HepG2 (cell line): ENCODE data around the gene MED19. TPM values are rescaled to one million over a fixed set of nuclear protein-coding genes. Genes with fewer than 3 reads are reported as not detected.

Experiments
- ARNT ChIP-seq: fragments of 450-650 bp; IDR thresholded peaks from 2 replicates; pipeline ENCODE4 v1.6.1; 2017
- ATF2 ChIP-seq: sonication (generic); formaldehyde crosslinking; IDR thresholded peaks from 2 replicates; pipeline ENCODE4 v1.4.0; 2020; ENCODE audit warnings: missing genetic modification reagents
- DMAP1 ChIP-seq: IDR thresholded peaks from 2 replicates; pipeline ENCODE4 v1.6.1; 2016
- GMEB2 ChIP-seq: IDR thresholded peaks from 2 replicates; pipeline ENCODE4 v1.6.1; 2016; ENCODE audit warnings: missing biosample characterization, missing genetic modification reagents, low read depth
- HNRNPL ChIP-seq: fragments of 200-400 bp; formaldehyde crosslinking; IDR thresholded peaks from 2 replicates; pipeline ENCODE4 v1.6.1; 2017; ENCODE audit warnings: mild to moderate bottlenecking, low read depth, low read length
- KDM4B ChIP-seq: sonication (generic); formaldehyde crosslinking; IDR thresholded peaks from 2 replicates; pipeline ENCODE4 v1.4.0; 2020; ENCODE audit warnings: missing genetic modification reagents
- KLF15 ChIP-seq: sonication (generic); formaldehyde crosslinking; IDR thresholded peaks from 2 replicates; pipeline ENCODE4 v1.8.1; 2023; ENCODE audit warnings: borderline replicate concordance, mild to moderate bottlenecking, inconsistent platforms, missing genetic modification reagents, mixed read lengths
- KMT2B ChIP-seq: IDR thresholded peaks from 2 replicates; pipeline ENCODE4 v1.6.1; 2016; ENCODE audit warnings: missing genetic modification reagents, missing compliant biosample characterization
- SIN3B ChIP-seq: fragments of 150-350 bp; IDR thresholded peaks from 2 replicates; pipeline ENCODE4 v1.6.1; 2014; ENCODE audit warnings: low read length
- SKIL ChIP-seq: sonication (generic); formaldehyde crosslinking; IDR thresholded peaks from 2 replicates; pipeline ENCODE4 v1.8.0; 2022; ENCODE audit warnings: missing genetic modification reagents, mild to moderate bottlenecking, moderate library complexity, borderline replicate concordance
- XRCC5 ChIP-seq: fragments of 200-400 bp; formaldehyde crosslinking; optimal IDR thresholded peaks from 2 replicates; pipeline ENCODE3; 2017; ENCODE audit warnings: mild to moderate bottlenecking, low read length
- ZBTB2 ChIP-seq: sonication (generic); formaldehyde crosslinking; IDR thresholded peaks from 2 replicates; pipeline ENCODE4 v1.8.0; 2022; ENCODE audit warnings: low read depth, missing genetic modification reagents
- ZFP91 ChIP-seq: sonication (generic); formaldehyde crosslinking; IDR thresholded peaks from 2 replicates; pipeline ENCODE4 v1.9.0; 2022; ENCODE audit warnings: missing genetic modification reagents, mild to moderate bottlenecking, borderline replicate concordance
- ZKSCAN5 ChIP-seq: sonication (generic); formaldehyde crosslinking; IDR thresholded peaks from 2 replicates; pipeline ENCODE4 v1.5.1; 2020; ENCODE audit warnings: mild to moderate bottlenecking, missing genetic modification reagents
- ZNF121 ChIP-seq: sonication (generic); formaldehyde crosslinking; IDR thresholded peaks from 2 replicates; pipeline ENCODE4 v1.5.0; 2020; ENCODE audit warnings: mild to moderate bottlenecking, missing genetic modification reagents
- ZNF251 ChIP-seq: sonication (generic); formaldehyde crosslinking; IDR thresholded peaks from 2 replicates; pipeline ENCODE4 v1.9.0; 2021; ENCODE audit warnings: mild to moderate bottlenecking, missing genetic modification reagents
- ZNF740 ChIP-seq: sonication (generic); formaldehyde crosslinking; IDR thresholded peaks from 2 replicates; pipeline ENCODE4 v1.4.0; 2020; ENCODE audit warnings: missing genetic modification reagents
- ZNF790 ChIP-seq: sonication (generic); formaldehyde crosslinking; IDR thresholded peaks from 2 replicates; pipeline ENCODE4 v1.8.0; 2022; ENCODE audit warnings: missing genetic modification reagents, mild to moderate bottlenecking, borderline replicate concordance
- ZSCAN25 ChIP-seq: sonication (generic); formaldehyde crosslinking; IDR thresholded peaks from 2 replicates; pipeline ENCODE4 v1.8.0; 2022; ENCODE audit warnings: mild to moderate bottlenecking, missing genetic modification reagents
- polyA plus RNA-seq, 8 experiments: library from polyadenylated mRNA; depleted of rRNA in 3 of 8; stranded (reverse) in 7 of 8; unstranded in 1 of 8; fragments of >200 nt; fragmentation: Illumina TruSeq in 4 of 8; extraction: Trizol in 4 of 8; gene quantifications; 2 replicates each; pipeline versions ENCODE4 v1.2.1 to v1.2.3, GENCODE V29; 2011 to 2016; ENCODE audit warnings: low read depth in 4 of 8, missing spikeins in 1 of 8, mixed read lengths in 1 of 8; ENCODE audit not compliant: insufficient read depth in 1 of 8
- total RNA-seq, 5 experiments: library from RNA; depleted of rRNA; stranded (reverse); fragments of >200 nt; fragmentation: Illumina TruSeq; extraction: Trizol; gene quantifications; 2 replicates each; pipeline ENCODE4 v1.2.3, GENCODE V29; 2016; ENCODE audit warnings: low read depth in 1 of 5

The MED19 gene
- total and polyA plus RNA-seq, 2 of the 13 experiments (the other 11 are each of a cell fraction or from before 2014, with no cell fraction given) = 12.9 to 13.8 TPM

- no peak for TF ChIP-seq ZBTB2
- TF ChIP-seq ZSCAN25 (CRISPR knock-in tag) = peak; percentile 41; the same call in 1 of the 2 replicates
- TF ChIP-seq ZNF251 (CRISPR knock-in tag) = no peak
- TF ChIP-seq ZNF790 (CRISPR knock-in tag) = peak; percentile 48; the same call in 1 of the 2 replicates
- no peak for TF ChIP-seq GMEB2 (CRISPR knock-in tag)
- peak; percentile 87 for TF ChIP-seq DMAP1
- TF ChIP-seq KDM4B (CRISPR knock-in tag) = 0 out of 2 replicates have a peak, but pooled peaks have one; percentile 25
- no peak for TF ChIP-seq ZKSCAN5 (CRISPR knock-in tag)
- no peak for TF ChIP-seq KLF15 (CRISPR knock-in tag)
- peak; percentile 65; the same call in 1 of the 2 replicates for TF ChIP-seq ATF2 (CRISPR knock-in tag)
- TF ChIP-seq KMT2B (CRISPR knock-in tag) = peak; percentile 71
- peak; percentile 76 for TF ChIP-seq SIN3B
- TF ChIP-seq XRCC5 = peak; percentile 93
- TF ChIP-seq SKIL (CRISPR knock-in tag) = no peak
- no peak for TF ChIP-seq ARNT
- TF ChIP-seq HNRNPL = 0 out of 2 replicates have a peak, but pooled peaks have one; percentile 52
- peak; percentile 43; the same call in 1 of the 2 replicates for TF ChIP-seq ZNF740
- peak; percentile 89 for TF ChIP-seq ZNF121 (CRISPR knock-in tag)
- TF ChIP-seq ZFP91 (CRISPR knock-in tag) = peak; percentile 89
Observed at GRCh38 chr11:57741132-57742086, 29.4 kb upstream of the MED19 start, which contains the start of gene SELENOH (continued).
